K562 (cell line): ENCODE measurements around the gene CRIM1. TPM values are rescaled to one million over a fixed set of nuclear protein-coding genes. Genes with fewer than 3 reads are reported as not detected.

Experiments used
- ARID4B ChIP-seq: sonication (generic); formaldehyde crosslinking; IDR thresholded peaks from 2 replicates; pipeline ENCODE4 v1.8.0; 2022; ENCODE audit warnings: mild to moderate bottlenecking, missing genetic modification reagents
- CHD1 ChIP-seq: fragments of 200-600 bp; sonication (generic); IDR thresholded peaks from one replicate; pipeline ENCODE4 v1.6.1; 2012; ENCODE audit warnings: mild to moderate bottlenecking, moderate library complexity, low read length, inconsistent platforms
- CXXC5 ChIP-seq: fragments of 250-450 bp; sonication (Bioruptor Pico); IDR thresholded peaks from 2 replicates; pipeline ENCODE4 v1.8.0; 2022; ENCODE audit warnings: inconsistent platforms, mild to moderate bottlenecking, moderate library complexity
- ELF2 ChIP-seq: fragments of 250-450 bp; sonication (Bioruptor Pico); IDR thresholded peaks from 2 replicates; pipeline ENCODE4 v1.5.0; 2021; ENCODE audit warnings: mild to moderate bottlenecking
- EZH2 ChIP-seq: IDR thresholded peaks from 2 replicates; pipeline ENCODE4 v1.6.1; 2012; ENCODE audit warnings: low read depth, mild to moderate bottlenecking, inconsistent platforms, low read length, borderline replicate concordance
- GABPB1 ChIP-seq: sonication (generic); formaldehyde crosslinking; IDR thresholded peaks from 2 replicates; pipeline ENCODE4 v1.8.0; 2022; ENCODE audit warnings: mild to moderate bottlenecking, missing genetic modification reagents
- HCFC1 ChIP-seq: IDR thresholded peaks from 2 replicates; pipeline ENCODE4 v1.6.1; 2012; ENCODE audit warnings: low read depth, low read length, improper control_type of control experiment
- MAX ChIP-seq: sonication (generic); formaldehyde crosslinking; IDR thresholded peaks from 2 replicates; pipeline ENCODE4 v1.9.0; 2022; ENCODE audit warnings: mild to moderate bottlenecking, missing genetic modification reagents
- NFATC3 ChIP-seq: fragments of 450-650 bp; IDR thresholded peaks from 2 replicates; pipeline ENCODE4 v1.6.1; 2017; ENCODE audit warnings: mild to moderate bottlenecking
- NONO ChIP-seq, 2 experiments: fragments of 200-400 bp in 1 of 2; fragments of 450-650 bp in 1 of 2; formaldehyde crosslinking in 1 of 2; IDR thresholded peaks; 2 replicates each; pipeline ENCODE4 v1.6.1; 2017; ENCODE audit warnings: low read depth in 2 of 2, mild to moderate bottlenecking in 2 of 2, moderate library complexity in 2 of 2, low read length in 1 of 2
- NRF1 ChIP-seq, 2 experiments: fragments of 450-650 bp; IDR thresholded peaks in 1 of 2; conservative IDR thresholded peaks in 1 of 2; 2 replicates each; pipeline ENCODE4 v1.6.1; 2014; ENCODE audit warnings: mild to moderate bottlenecking in 2 of 2
- RBBP5 ChIP-seq: fragments of 200-600 bp; sonication (generic); IDR thresholded peaks from 2 replicates; pipeline ENCODE4 v1.6.1; 2012; ENCODE audit warnings: borderline replicate concordance, mild to moderate bottlenecking, low read length, control low read depth, inconsistent platforms; ENCODE audit not compliant: insufficient read depth, poor library complexity, severe bottlenecking
- RBFOX2 ChIP-seq: fragments of 200-400 bp; formaldehyde crosslinking; IDR thresholded peaks from 2 replicates; pipeline ENCODE4 v1.6.1; 2017; ENCODE audit warnings: low read depth, mild to moderate bottlenecking, low read length, moderate library complexity
- RBM15 ChIP-seq: fragments of 200-400 bp; formaldehyde crosslinking; IDR thresholded peaks from 2 replicates; pipeline ENCODE4 v1.6.1; 2018; ENCODE audit warnings: mild to moderate bottlenecking, low read length, moderate library complexity; ENCODE audit not compliant: insufficient read depth
- SIN3A ChIP-seq, 2 experiments: fragments of 150-350 bp in 1 of 2; IDR thresholded peaks; 2 replicates each; pipeline ENCODE4 v1.6.1; 2011 to 2016; ENCODE audit warnings: borderline replicate concordance in 2 of 2, low read depth in 2 of 2, low read length in 2 of 2, mild to moderate bottlenecking in 2 of 2, moderate library complexity in 2 of 2; ENCODE audit not compliant: control insufficient read depth in 1 of 2
- SRF ChIP-seq, 2 experiments: fragments of 250-450, 450-650 bp in 1 of 2; sonication (Bioruptor Pico) in 1 of 2; sonication (generic) in 1 of 2; formaldehyde crosslinking; IDR thresholded peaks; 2 replicates each; pipeline versions ENCODE4 v1.5.0 to v1.5.1; 2020 to 2022; ENCODE audit warnings: mild to moderate bottlenecking in 1 of 2, missing genetic modification reagents in 1 of 2
- TFAM ChIP-seq: fragments of 250-450 bp; sonication (Bioruptor Pico); conservative IDR thresholded peaks from 2 replicates; pipeline ENCODE4 v1.5.0; 2021; ENCODE audit warnings: mild to moderate bottlenecking, moderate library complexity
- U2AF1 ChIP-seq: fragments of 200-400 bp; formaldehyde crosslinking; optimal IDR thresholded peaks from 2 replicates; pipeline ENCODE3; 2017; ENCODE audit warnings: mild to moderate bottlenecking, low read depth, low read length, moderate library complexity
- ZKSCAN8 ChIP-seq: fragments of 200-800 bp; sonication (Bioruptor generic); IDR thresholded peaks from 2 replicates; pipeline ENCODE4 v1.6.1; 2016; ENCODE audit warnings: missing genetic modification characterization, missing compliant biosample characterization
- polyA plus RNA-seq, 8 experiments: library from polyadenylated mRNA; depleted of rRNA in 4 of 8; stranded (reverse) in 5 of 8; unstranded in 3 of 8; fragments of >200 nt; fragmentation: Nextera tagmentation in 2 of 8; fragmentation: Illumina TruSeq in 1 of 8; extraction: Ambion mirVana in 2 of 8; extraction: Trizol in 1 of 8; gene quantifications; 2 replicates each; pipeline versions ENCODE4 v1.2.1 to v1.2.3, GENCODE V29; 2011 to 2014; ENCODE audit warnings: inconsistent platforms in 1 of 8, missing spikeins in 1 of 8
- total RNA-seq, 7 experiments: library from RNA; depleted of rRNA in 6 of 7; stranded (reverse); fragments of >200 nt in 6 of 7; fragmentation: Illumina TruSeq in 2 of 7; extraction: Trizol in 2 of 7; gene quantifications; 2 replicates each; pipeline versions ENCODE4 v1.2.1 to v1.2.3, GENCODE V29; 2011 to 2021; ENCODE audit warnings: low replicate concordance in 1 of 7
- TF ChIP-seq, protein P1 (sequence below): sonication (generic); formaldehyde crosslinking; IDR thresholded peaks from 2 replicates; pipeline ENCODE4 v1.8.0; 2023; ENCODE audit warnings: mild to moderate bottlenecking, missing genetic modification reagents

CRIM1 gene
- total and polyA plus RNA-seq, 9 of the 15 experiments (the other 6 are each of a cell fraction or from before 2014, with no cell fraction given), result 0.01 to 0.36 (median 0.06) TPM; not detected in 1

GRCh38 chr2:36597532-36598377 lies 242.2 kb downstream of the CRIM1 start, which contains the start of gene FEZ2 (continued):
- TF ChIP-seq NONO (IDR thresholded peaks at IDR 0.05; ENCODE audit: low read depth in 2 of 2, low read length in 1 of 2) (0 out of 4 replicates have a peak, but pooled peaks of 1 of the 2 experiments have one; percentile 35), ZKSCAN8 (CRISPR knock-in tag) (peak; percentile 97), MAX (CRISPR knock-in tag) (peak; percentile 85), HCFC1 (peak; percentile 28; the same call in 1 of the 2 replicates), ARID4B (CRISPR knock-in tag) (0 out of 2 replicates have a peak, but pooled peaks have one; percentile 30), U2AF1 (no peak), TFAM (CRISPR knock-in tag) (no peak), NFATC3 (no peak), CXXC5 (CRISPR knock-in tag) (peak; percentile 61), NRF1 (conservative IDR thresholded peaks at IDR 0.05 in 1 of 2, IDR thresholded peaks at IDR 0.05 in 1 of 2) (peak; percentile 26 to 45; a peak in 3 of 4 replicates), ELF2 (0 out of 2 replicates have a peak, but pooled peaks have one; percentile 27), SRF (CRISPR knock-in tag; IDR thresholded peaks at IDR 0.05) (peak in 1 of 2 experiments; percentile 26; a peak in 1 of 4 replicates), RBM15 (no peak), SIN3A (IDR thresholded peaks at IDR 0.05; ENCODE audit: borderline replicate concordance in 2 of 2, control insufficient read depth in 1 of 2, low read depth in 2 of 2, low read length in 2 of 2) (peak; percentile 78; a peak in 2 of 4 replicates), RBBP5 (peak; percentile 66), EZH2 (no peak), RBFOX2 (peak; percentile 79), GABPB1 (peak; percentile 62), CHD1 (no peak)
- TF ChIP-seq, protein P1, sequence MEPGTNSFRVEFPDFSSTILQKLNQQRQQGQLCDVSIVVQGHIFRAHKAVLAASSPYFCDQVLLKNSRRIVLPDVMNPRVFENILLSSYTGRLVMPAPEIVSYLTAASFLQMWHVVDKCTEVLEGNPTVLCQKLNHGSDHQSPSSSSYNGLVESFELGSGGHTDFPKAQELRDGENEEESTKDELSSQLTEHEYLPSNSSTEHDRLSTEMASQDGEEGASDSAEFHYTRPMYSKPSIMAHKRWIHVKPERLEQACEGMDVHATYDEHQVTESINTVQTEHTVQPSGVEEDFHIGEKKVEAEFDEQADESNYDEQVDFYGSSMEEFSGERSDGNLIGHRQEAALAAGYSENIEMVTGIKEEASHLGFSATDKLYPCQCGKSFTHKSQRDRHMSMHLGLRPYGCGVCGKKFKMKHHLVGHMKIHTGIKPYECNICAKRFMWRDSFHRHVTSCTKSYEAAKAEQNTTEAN (CRISPR knock-in tag), result 0 out of 2 replicates have a peak, but pooled peaks have one; percentile 50
